SK-N-SH treated with all-trans-retinoic acid at 6 μM for 48 hours (cell line): ENCODE measurements around the gene P3H3.

ENCODE experiments used
- ATAC-seq: fragments of 200-7000 bp; cut with Tn5 transposase; 3 replicates; pipeline ENCODE4 v1.9.1; 2020; ENCODE audit warnings: mild to moderate bottlenecking, moderate library complexity
- BACH2 ChIP-seq: fragments of 250-450 bp; sonication (Bioruptor Pico); IDR thresholded peaks from 2 replicates; pipeline ENCODE4 v1.9.0; 2021; ENCODE audit warnings: mild to moderate bottlenecking, borderline replicate concordance
- ESRRG ChIP-seq: fragments of 250-450 bp; sonication (Bioruptor Pico); IDR thresholded peaks from 2 replicates; pipeline ENCODE4 v1.6.1; 2021; ENCODE audit warnings: mild to moderate bottlenecking
- GLIS3 ChIP-seq: fragments of 250-450 bp; sonication (Bioruptor Pico); IDR thresholded peaks from 2 replicates; pipeline ENCODE4 v1.5.0; 2020; ENCODE audit warnings: mild to moderate bottlenecking, moderate library complexity
- OSR1 ChIP-seq: fragments of 250-450 bp; sonication (Bioruptor Pico); IDR thresholded peaks from 2 replicates; pipeline ENCODE4 v1.8.0; 2022; ENCODE audit warnings: moderate library complexity, mild to moderate bottlenecking, inconsistent platforms
- PPARA ChIP-seq: fragments of 250-450 bp; sonication (Bioruptor Pico); IDR thresholded peaks from 2 replicates; pipeline ENCODE4 v1.5.0; 2020; ENCODE audit warnings: mild to moderate bottlenecking, borderline replicate concordance
- RARB ChIP-seq: fragments of 250-450 bp; sonication (Bioruptor Pico); IDR thresholded peaks from 2 replicates; pipeline ENCODE4 v1.8.0; 2021; ENCODE audit warnings: mild to moderate bottlenecking, moderate library complexity
- SNAI2 ChIP-seq: fragments of 250-450 bp; sonication (Bioruptor Pico); IDR thresholded peaks from 2 replicates; pipeline ENCODE4 v1.5.0; 2020; ENCODE audit warnings: mild to moderate bottlenecking, moderate library complexity
- TCF4 ChIP-seq: fragments of 250-450 bp; sonication (Bioruptor Pico); IDR thresholded peaks from 2 replicates; pipeline ENCODE4 v1.8.0; 2021; ENCODE audit warnings: mild to moderate bottlenecking, moderate library complexity, borderline replicate concordance
- TOX ChIP-seq: fragments of 250-450 bp; sonication (Bioruptor Pico); IDR thresholded peaks from 2 replicates; pipeline ENCODE4 v1.8.0; 2021; ENCODE audit warnings: mild to moderate bottlenecking, moderate library complexity, borderline replicate concordance
- ZFP3 ChIP-seq: fragments of 250-450 bp; sonication (Bioruptor Pico); IDR thresholded peaks from 2 replicates; pipeline ENCODE4 v1.5.0; 2020; ENCODE audit warnings: mild to moderate bottlenecking, moderate library complexity
- ZFP30 ChIP-seq: fragments of 450-650 bp; formaldehyde crosslinking; IDR thresholded peaks from 2 replicates; pipeline ENCODE4 v1.5.0; 2022; ENCODE audit warnings: mild to moderate bottlenecking, moderate library complexity
- ZNF565 ChIP-seq: fragments of 450-650 bp; formaldehyde crosslinking; conservative IDR thresholded peaks from 2 replicates; pipeline ENCODE4 v1.5.0; 2020; ENCODE audit warnings: low read depth, mild to moderate bottlenecking, moderate library complexity
- ZNF70 ChIP-seq: fragments of 450-650 bp; formaldehyde crosslinking; IDR thresholded peaks from 2 replicates; pipeline ENCODE4 v1.5.0; 2020; ENCODE audit warnings: mild to moderate bottlenecking, moderate library complexity
- ZNF8 ChIP-seq: fragments of 450-650 bp; formaldehyde crosslinking; IDR thresholded peaks from 2 replicates; pipeline ENCODE4 v1.5.0; 2020; ENCODE audit warnings: mild to moderate bottlenecking, moderate library complexity
- TF ChIP-seq, protein P1 (sequence below): fragments of 250-450 bp; sonication (Bioruptor Pico); IDR thresholded peaks from 2 replicates; pipeline ENCODE4 v1.8.0; 2021; ENCODE audit warnings: low read depth, mild to moderate bottlenecking, moderate library complexity, borderline replicate concordance
- TF ChIP-seq, protein P2 (sequence below): fragments of 250-450 bp; sonication (Bioruptor Pico); IDR thresholded peaks from 2 replicates; pipeline ENCODE4 v1.5.0; 2020; ENCODE audit warnings: mild to moderate bottlenecking, moderate library complexity
- TF ChIP-seq, protein P3 (sequence below): fragments of 250-450 bp; sonication (Bioruptor Pico); IDR thresholded peaks from 2 replicates; pipeline ENCODE4 v1.8.0; 2020; ENCODE audit warnings: mild to moderate bottlenecking, moderate library complexity, borderline replicate concordance
- TF ChIP-seq, protein P4 (sequence below): fragments of 250-450 bp; sonication (Bioruptor Pico); IDR thresholded peaks from 2 replicates; pipeline ENCODE4 v1.5.1; 2021; ENCODE audit warnings: mild to moderate bottlenecking, moderate library complexity

The P3H3 gene

DNA sequence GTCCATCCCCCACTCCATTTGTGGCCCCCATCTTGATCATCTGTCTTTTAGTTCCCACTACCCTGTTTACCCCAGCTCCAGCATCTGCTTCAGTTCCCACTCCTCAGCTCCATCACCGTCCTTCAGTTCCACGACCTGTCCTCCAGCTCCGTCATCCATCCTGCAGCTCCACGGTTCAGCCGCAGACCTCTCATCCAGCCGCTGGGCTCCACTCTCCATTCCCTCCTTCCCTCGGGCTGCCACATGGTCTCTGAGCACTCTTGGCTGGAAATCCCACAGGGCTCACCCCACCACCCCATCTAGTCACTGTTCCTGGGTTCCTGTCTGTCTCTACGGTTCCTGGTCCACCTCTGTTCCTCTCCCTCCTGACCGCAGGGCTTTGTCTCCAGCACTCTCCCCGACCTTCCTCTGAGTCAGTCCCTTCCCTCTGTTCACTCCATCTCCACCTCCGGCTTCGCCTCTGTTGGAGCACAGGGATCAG lies 3.3 kb upstream of the P3H3 start:
- no peak for ATAC-seq
- TF ChIP-seq PPARA (CRISPR knock-in tag), result no peak
- no peak for TF ChIP-seq ZFP3 (CRISPR knock-in tag)
- TF ChIP-seq ZFP30 (CRISPR knock-in tag), result no peak
- TF ChIP-seq ZNF8 (CRISPR knock-in tag), result no peak
- TF ChIP-seq TOX (CRISPR knock-in tag), result no peak
- no peak for TF ChIP-seq ZNF70 (CRISPR knock-in tag)
- TF ChIP-seq, protein P1, sequence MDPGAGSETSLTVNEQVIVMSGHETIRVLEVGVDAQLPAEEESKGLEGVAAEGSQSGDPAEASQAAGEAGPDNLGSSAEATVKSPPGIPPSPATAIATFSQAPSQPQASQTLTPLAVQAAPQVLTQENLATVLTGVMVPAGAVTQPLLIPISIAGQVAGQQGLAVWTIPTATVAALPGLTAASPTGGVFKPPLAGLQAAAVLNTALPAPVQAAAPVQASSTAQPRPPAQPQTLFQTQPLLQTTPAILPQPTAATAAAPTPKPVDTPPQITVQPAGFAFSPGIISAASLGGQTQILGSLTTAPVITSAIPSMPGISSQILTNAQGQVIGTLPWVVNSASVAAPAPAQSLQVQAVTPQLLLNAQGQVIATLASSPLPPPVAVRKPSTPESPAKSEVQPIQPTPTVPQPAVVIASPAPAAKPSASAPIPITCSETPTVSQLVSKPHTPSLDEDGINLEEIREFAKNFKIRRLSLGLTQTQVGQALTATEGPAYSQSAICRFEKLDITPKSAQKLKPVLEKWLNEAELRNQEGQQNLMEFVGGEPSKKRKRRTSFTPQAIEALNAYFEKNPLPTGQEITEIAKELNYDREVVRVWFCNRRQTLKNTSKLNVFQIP (CRISPR knock-in tag), result no peak
- no peak for TF ChIP-seq TCF4 (CRISPR knock-in tag)
- TF ChIP-seq ZNF565, result no peak
- no peak for TF ChIP-seq RARB (CRISPR knock-in tag)
- TF ChIP-seq SNAI2 (CRISPR knock-in tag), result no peak
- TF ChIP-seq, protein P2, sequence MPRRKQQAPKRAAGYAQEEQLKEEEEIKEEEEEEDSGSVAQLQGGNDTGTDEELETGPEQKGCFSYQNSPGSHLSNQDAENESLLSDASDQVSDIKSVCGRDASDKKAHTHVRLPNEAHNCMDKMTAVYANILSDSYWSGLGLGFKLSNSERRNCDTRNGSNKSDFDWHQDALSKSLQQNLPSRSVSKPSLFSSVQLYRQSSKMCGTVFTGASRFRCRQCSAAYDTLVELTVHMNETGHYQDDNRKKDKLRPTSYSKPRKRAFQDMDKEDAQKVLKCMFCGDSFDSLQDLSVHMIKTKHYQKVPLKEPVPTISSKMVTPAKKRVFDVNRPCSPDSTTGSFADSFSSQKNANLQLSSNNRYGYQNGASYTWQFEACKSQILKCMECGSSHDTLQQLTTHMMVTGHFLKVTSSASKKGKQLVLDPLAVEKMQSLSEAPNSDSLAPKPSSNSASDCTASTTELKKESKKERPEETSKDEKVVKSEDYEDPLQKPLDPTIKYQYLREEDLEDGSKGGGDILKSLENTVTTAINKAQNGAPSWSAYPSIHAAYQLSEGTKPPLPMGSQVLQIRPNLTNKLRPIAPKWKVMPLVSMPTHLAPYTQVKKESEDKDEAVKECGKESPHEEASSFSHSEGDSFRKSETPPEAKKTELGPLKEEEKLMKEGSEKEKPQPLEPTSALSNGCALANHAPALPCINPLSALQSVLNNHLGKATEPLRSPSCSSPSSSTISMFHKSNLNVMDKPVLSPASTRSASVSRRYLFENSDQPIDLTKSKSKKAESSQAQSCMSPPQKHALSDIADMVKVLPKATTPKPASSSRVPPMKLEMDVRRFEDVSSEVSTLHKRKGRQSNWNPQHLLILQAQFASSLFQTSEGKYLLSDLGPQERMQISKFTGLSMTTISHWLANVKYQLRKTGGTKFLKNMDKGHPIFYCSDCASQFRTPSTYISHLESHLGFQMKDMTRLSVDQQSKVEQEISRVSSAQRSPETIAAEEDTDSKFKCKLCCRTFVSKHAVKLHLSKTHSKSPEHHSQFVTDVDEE (CRISPR knock-in tag), result no peak
- no peak for TF ChIP-seq BACH2 (CRISPR knock-in tag)
- no peak for TF ChIP-seq GLIS3 (CRISPR knock-in tag)
- TF ChIP-seq ESRRG (CRISPR knock-in tag), result no peak
- TF ChIP-seq, protein P3, sequence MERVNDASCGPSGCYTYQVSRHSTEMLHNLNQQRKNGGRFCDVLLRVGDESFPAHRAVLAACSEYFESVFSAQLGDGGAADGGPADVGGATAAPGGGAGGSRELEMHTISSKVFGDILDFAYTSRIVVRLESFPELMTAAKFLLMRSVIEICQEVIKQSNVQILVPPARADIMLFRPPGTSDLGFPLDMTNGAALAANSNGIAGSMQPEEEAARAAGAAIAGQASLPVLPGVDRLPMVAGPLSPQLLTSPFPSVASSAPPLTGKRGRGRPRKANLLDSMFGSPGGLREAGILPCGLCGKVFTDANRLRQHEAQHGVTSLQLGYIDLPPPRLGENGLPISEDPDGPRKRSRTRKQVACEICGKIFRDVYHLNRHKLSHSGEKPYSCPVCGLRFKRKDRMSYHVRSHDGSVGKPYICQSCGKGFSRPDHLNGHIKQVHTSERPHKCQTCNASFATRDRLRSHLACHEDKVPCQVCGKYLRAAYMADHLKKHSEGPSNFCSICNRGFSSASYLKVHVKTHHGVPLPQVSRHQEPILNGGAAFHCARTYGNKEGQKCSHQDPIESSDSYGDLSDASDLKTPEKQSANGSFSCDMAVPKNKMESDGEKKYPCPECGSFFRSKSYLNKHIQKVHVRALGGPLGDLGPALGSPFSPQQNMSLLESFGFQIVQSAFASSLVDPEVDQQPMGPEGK (CRISPR knock-in tag), result no peak
- TF ChIP-seq, protein P4, sequence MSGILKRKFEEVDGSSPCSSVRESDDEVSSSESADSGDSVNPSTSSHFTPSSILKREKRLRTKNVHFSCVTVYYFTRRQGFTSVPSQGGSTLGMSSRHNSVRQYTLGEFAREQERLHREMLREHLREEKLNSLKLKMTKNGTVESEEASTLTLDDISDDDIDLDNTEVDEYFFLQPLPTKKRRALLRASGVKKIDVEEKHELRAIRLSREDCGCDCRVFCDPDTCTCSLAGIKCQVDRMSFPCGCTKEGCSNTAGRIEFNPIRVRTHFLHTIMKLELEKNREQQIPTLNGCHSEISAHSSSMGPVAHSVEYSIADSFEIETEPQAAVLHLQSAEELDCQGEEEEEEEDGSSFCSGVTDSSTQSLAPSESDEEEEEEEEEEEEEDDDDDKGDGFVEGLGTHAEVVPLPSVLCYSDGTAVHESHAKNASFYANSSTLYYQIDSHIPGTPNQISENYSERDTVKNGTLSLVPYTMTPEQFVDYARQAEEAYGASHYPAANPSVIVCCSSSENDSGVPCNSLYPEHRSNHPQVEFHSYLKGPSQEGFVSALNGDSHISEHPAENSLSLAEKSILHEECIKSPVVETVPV (CRISPR knock-in tag), result no peak

DNA sequence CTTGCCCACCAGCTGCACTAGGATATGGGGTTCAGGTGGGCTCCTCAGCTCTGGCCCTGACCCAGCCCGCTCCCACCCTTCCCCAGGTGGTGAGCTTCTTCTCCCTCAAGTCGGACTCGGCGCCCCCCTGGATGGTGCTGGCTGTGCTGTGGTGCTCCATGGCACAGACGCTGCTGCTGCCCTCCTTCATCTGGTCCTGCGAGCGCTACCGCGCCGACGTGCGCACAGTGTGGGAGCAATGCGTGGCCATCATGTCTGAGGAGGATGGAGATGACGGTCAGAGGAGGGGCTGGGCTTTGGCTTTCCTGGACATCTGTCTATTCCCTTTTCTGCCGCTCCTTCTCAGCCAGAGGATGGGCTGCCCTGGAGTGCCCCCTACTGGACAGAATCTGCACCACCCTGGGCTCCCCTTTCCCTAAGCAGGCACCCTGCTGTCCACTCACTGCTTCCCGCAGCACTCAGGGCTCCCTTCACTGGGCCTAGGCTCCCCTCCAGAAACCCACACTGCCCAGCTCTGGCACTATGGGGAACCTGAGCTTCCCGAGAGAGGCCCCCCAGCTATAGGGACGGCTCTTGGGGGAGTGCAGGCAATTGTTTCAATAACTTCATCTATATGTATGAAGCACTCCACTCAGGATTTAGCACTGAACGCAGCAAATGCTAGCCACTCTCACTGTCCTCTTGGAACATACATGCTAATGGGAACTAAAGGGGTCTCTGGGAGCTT lies 2.6 kb upstream of the P3H3 start:
- ATAC-seq, result peak; percentile 63
- TF ChIP-seq ZFP30 (CRISPR knock-in tag) (no peak), OSR1 (CRISPR knock-in tag) (no peak), GLIS3 (CRISPR knock-in tag) (no peak), ZNF70 (CRISPR knock-in tag) (no peak), ZFP3 (CRISPR knock-in tag) (no peak)
- TF ChIP-seq, protein P2 (CRISPR knock-in tag), result no peak
- TF ChIP-seq, protein P1 (CRISPR knock-in tag), result no peak
- TF ChIP-seq, all 23 proteins: peak for 0
